ENCODE data around the gene FBXL16.

DNA sequence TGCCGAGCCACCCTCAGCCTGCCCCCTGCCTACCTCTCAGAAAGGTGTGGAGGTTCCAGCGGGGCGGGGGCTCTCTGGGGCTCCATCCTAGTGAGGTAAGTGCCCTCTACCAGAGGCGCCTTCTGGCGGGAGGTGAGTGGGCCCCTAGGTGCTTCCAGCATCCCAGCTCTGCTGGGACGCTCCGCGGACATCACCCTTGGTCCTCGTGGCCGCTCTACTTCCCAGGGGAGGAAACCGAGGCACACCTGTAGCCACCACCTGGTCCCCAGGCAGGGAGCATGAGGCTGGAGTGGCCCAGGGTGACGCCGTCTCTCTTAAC, 62.6 kb downstream of the FBXL16 start:
- TF ChIP-seq, protein P1, sequence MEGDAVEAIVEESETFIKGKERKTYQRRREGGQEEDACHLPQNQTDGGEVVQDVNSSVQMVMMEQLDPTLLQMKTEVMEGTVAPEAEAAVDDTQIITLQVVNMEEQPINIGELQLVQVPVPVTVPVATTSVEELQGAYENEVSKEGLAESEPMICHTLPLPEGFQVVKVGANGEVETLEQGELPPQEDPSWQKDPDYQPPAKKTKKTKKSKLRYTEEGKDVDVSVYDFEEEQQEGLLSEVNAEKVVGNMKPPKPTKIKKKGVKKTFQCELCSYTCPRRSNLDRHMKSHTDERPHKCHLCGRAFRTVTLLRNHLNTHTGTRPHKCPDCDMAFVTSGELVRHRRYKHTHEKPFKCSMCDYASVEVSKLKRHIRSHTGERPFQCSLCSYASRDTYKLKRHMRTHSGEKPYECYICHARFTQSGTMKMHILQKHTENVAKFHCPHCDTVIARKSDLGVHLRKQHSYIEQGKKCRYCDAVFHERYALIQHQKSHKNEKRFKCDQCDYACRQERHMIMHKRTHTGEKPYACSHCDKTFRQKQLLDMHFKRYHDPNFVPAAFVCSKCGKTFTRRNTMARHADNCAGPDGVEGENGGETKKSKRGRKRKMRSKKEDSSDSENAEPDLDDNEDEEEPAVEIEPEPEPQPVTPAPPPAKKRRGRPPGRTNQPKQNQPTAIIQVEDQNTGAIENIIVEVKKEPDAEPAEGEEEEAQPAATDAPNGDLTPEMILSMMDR (IDR thresholded peaks at IDR 0.05; ENCODE audit: poor library complexity): no peak
- no peak for TF ChIP-seq EZH2phosphoT487 (IDR thresholded peaks at IDR 0.05; ENCODE audit: low read depth, severe bottlenecking, unreplicated experiment)
